ENCODE results near the gene VSTM2L. TPM values are rescaled to one million over a fixed set of nuclear protein-coding genes. Genes with fewer than 3 reads are reported as not detected.
A peak's percentile ranks its signal among the peaks of the same experiment; 100 is the strongest.

VSTM2L gene
- total RNA-seq, 1 donor from 2014 or later, result not detected

GRCh38 chr20:37973059-37973910 is 70.4 kb downstream of the VSTM2L start:
- no peaks in the 10 kb centered on the region for H3K9me3 ChIP-seq
- intact Hi-C loops (cut with DNase I), result no loop called here
- no peak overlapping the region for H3K27ac ChIP-seq
- DNase-seq (ENCODE audit: extremely low spot score in 2 of 2), result peak; percentile 32 to 43
- H3K4me1 ChIP-seq, result no peaks in the 10 kb centered on the region
- no peak overlapping the region for H3K4me3 ChIP-seq
- no peak for TF ChIP-seq POLR2AphosphoS5 (IDR thresholded peaks at IDR 0.05; ENCODE audit: insufficient read depth in 1 of 2, low read depth in 1 of 2)
- no peak for TF ChIP-seq POLR2A (IDR thresholded peaks at IDR 0.05)
- no peak for TF ChIP-seq CTCF (IDR thresholded peaks at IDR 0.05)
- H3K36me3 ChIP-seq, result no peaks in the 10 kb centered on the region
- no peaks in the 10 kb centered on the region for H3K27me3 ChIP-seq

- H3K4me1 ChIP-seq, result no peaks in the 10 kb centered on the region
- H3K4me3 ChIP-seq, result no peak overlapping the region
- H3K27ac ChIP-seq, result no peak overlapping the region
- intact Hi-C loops (cut with DNase I), result no loop called here
- no peaks in the 10 kb centered on the region for H3K27me3 ChIP-seq
- TF ChIP-seq POLR2A (IDR thresholded peaks at IDR 0.05) (no peak), POLR2AphosphoS5 (IDR thresholded peaks at IDR 0.05; ENCODE audit: insufficient read depth in 1 of 2, low read depth in 1 of 2) (no peak), CTCF (IDR thresholded peaks at IDR 0.05) (no peak)
- H3K36me3 ChIP-seq, result peaks cover 0 to 5% of the 10 kb centered on the region in 2 donors
- H3K9me3 ChIP-seq, result no peaks in the 10 kb centered on the region
- peak; percentile 56 to 70 for DNase-seq (ENCODE audit: extremely low spot score in 2 of 2)
These were observed 74.0 kb downstream of the VSTM2L start for GRCh38 chr20:37976887-37977286.

- Histone ChIP-seq H3K27me3 (no peaks in the 10 kb centered on the region), H3K4me3 (no peak overlapping the region), H3K27ac (no peak overlapping the region), H3K36me3 (peaks cover 0 to 10% of the 10 kb centered on the region in 2 donors), H3K9me3 (no peaks in the 10 kb centered on the region), H3K4me1 (no peaks in the 10 kb centered on the region)
- intact Hi-C loops (cut with DNase I), result no loop called here
- no peak for TF ChIP-seq POLR2AphosphoS5 (IDR thresholded peaks at IDR 0.05; ENCODE audit: insufficient read depth in 1 of 2, low read depth in 1 of 2)
- no peak for TF ChIP-seq CTCF (IDR thresholded peaks at IDR 0.05)
- no peak for TF ChIP-seq POLR2A (IDR thresholded peaks at IDR 0.05)
- DNase-seq (ENCODE audit: extremely low spot score in 2 of 2), result peak in 1 of 2 donors; percentile 18
These were observed 74.4 kb downstream of the VSTM2L start for GRCh38 chr20:37977338-37977737.

- Histone ChIP-seq H3K27ac (no peak overlapping the region), H3K27me3 (no peaks in the 10 kb centered on the region), H3K36me3 (peaks cover 0 to 13% of the 10 kb centered on the region in 2 donors), H3K4me1 (no peaks in the 10 kb centered on the region), H3K4me3 (no peak overlapping the region), H3K9me3 (no peaks in the 10 kb centered on the region)
- DNase-seq (ENCODE audit: extremely low spot score in 2 of 2), result peak; percentile 10 to 49
- intact Hi-C loops (cut with DNase I), result no loop called here
- TF ChIP-seq POLR2AphosphoS5 (IDR thresholded peaks at IDR 0.05; ENCODE audit: insufficient read depth in 1 of 2, low read depth in 1 of 2) (no peak), POLR2A (IDR thresholded peaks at IDR 0.05) (no peak), CTCF (IDR thresholded peaks at IDR 0.05) (no peak)
These were observed 74.9 kb downstream of the VSTM2L start for GRCh38 chr20:37977786-37978185.

Data from vagina (tissue), 2 donors.